Fibroblast of skin of right quadriceps (primary cell): ENCODE data around the gene LRRC70.

Experiments
- DNase-seq: peaks from one replicate; pipeline ENCODE4 v3.0.0-alpha.2; 2013

Gene LRRC70

GRCh38 chr5:62575066-62575465 is 3.6 kb upstream of the LRRC70 start:
- DNase-seq: no peak

GRCh38 chr5:62575489-62575888 is 3.1 kb upstream of the LRRC70 start:
- DNase-seq: no peak

GRCh38 chr5:62576570-62577170 is 1.9 kb upstream of the LRRC70 start:
- no peak for DNase-seq

GRCh38 chr5:62577488-62577887 is 1.1 kb upstream of the LRRC70 start:
- no peak for DNase-seq

GRCh38 chr5:62579761-62580160 is 1.1 kb downstream of the LRRC70 start:
- DNase-seq: no peak

- no peak for DNase-seq
Measured at GRCh38 chr5:62581836-62582597, 3.4 kb downstream of the LRRC70 start.

- DNase-seq: no peak
Measured at GRCh38 chr5:62584391-62584790, 5.8 kb downstream of the LRRC70 start.

GRCh38 chr5:62585306-62585705 is 6.7 kb downstream of the LRRC70 start:
- no peak for DNase-seq

GRCh38 chr5:62585751-62586150 is 7.1 kb downstream of the LRRC70 start:
- DNase-seq: no peak

- DNase-seq: no peak
Measured at GRCh38 chr5:62587737-62588136, 9.1 kb downstream of the LRRC70 start.

GRCh38 chr5:62588668-62589067 is 10.0 kb downstream of the LRRC70 start:
- no peak for DNase-seq

GRCh38 chr5:62589504-62589903 is 10.9 kb downstream of the LRRC70 start:
- DNase-seq: no peak

- no peak for DNase-seq
Measured at GRCh38 chr5:62590387-62590786, 11.8 kb downstream of the LRRC70 start.

- no peak for DNase-seq
Measured at GRCh38 chr5:62592558-62592957, 13.9 kb downstream of the LRRC70 start.

GRCh38 chr5:62593331-62593730 is 14.7 kb downstream of the LRRC70 start:
- DNase-seq: no peak

- DNase-seq: no peak
Measured at GRCh38 chr5:62594364-62594984, 15.9 kb downstream of the LRRC70 start.

GRCh38 chr5:62596096-62596495 is 17.5 kb downstream of the LRRC70 start:
- DNase-seq: peak; percentile 28

- DNase-seq: peak; percentile 21
Measured at GRCh38 chr5:62596691-62597090, 18.1 kb downstream of the LRRC70 start.

- DNase-seq: no peak
Measured at GRCh38 chr5:62597314-62597713, 18.7 kb downstream of the LRRC70 start.

- no peak for DNase-seq
Measured at GRCh38 chr5:62600560-62601252, 22.1 kb downstream of the LRRC70 start.

- no peak for DNase-seq
Measured at GRCh38 chr5:62603934-62604333, 25.3 kb downstream of the LRRC70 start.

- DNase-seq: no peak
Measured at GRCh38 chr5:62605638-62606037, 27.0 kb downstream of the LRRC70 start.

GRCh38 chr5:62606878-62607277 is 28.3 kb downstream of the LRRC70 start:
- DNase-seq: no peak

GRCh38 chr5:62607615-62608014 is 29.0 kb downstream of the LRRC70 start:
- no peak for DNase-seq
